Neuronal stem cell (in vitro differentiated cells): ENCODE data around the gene CLEC2L.
"Not testable (repeated sequence)": the region's sequence is repeated elsewhere in the genome, so short reads cannot be mapped to it uniquely, and the experiment has no call there.

Experiments used
- DNase-seq: peaks from one replicate; pipeline ENCODE4 v3.0.0-alpha.2; 2013; ENCODE audit warnings: low spot score
- H2AFZ ChIP-seq: one replicate; pipeline ENCODE4 v1.6.1; 2013; ENCODE audit warnings: mild to moderate bottlenecking, low read length, inconsistent platforms
- H2AK5ac ChIP-seq: 2 replicates; pipeline ENCODE4 v1.6.1; 2013; ENCODE audit warnings: low read depth, mild to moderate bottlenecking, inconsistent platforms, low read length, moderate library complexity, mixed read lengths
- H2BK120ac ChIP-seq: 2 replicates; pipeline ENCODE4 v1.6.1; 2013; ENCODE audit warnings: low read depth, mild to moderate bottlenecking, inconsistent platforms, low read length, moderate library complexity, mixed read lengths
- H2BK12ac ChIP-seq: one replicate; pipeline ENCODE4 v1.6.1; 2013; ENCODE audit warnings: low read length, inconsistent platforms
- H2BK15ac ChIP-seq: 2 replicates; pipeline ENCODE4 v1.6.1; 2013; ENCODE audit warnings: mild to moderate bottlenecking, low read length, inconsistent platforms, mixed read lengths
- H2BK5ac ChIP-seq: one replicate; pipeline ENCODE4 v1.6.1; 2013; ENCODE audit warnings: inconsistent platforms, mild to moderate bottlenecking, low read length, moderate library complexity
- H3K14ac ChIP-seq: one replicate; pipeline ENCODE4 v1.6.1; 2013; ENCODE audit warnings: low read length, inconsistent platforms
- H3K18ac ChIP-seq: 2 replicates; pipeline ENCODE4 v1.6.1; 2013; ENCODE audit warnings: low read length, inconsistent platforms
- H3K23ac ChIP-seq: 2 replicates; pipeline ENCODE4 v1.6.1; 2013; ENCODE audit warnings: low read depth, mild to moderate bottlenecking, mixed read lengths, low read length, inconsistent platforms; ENCODE audit not compliant: poor library complexity
- H3K27ac ChIP-seq: replicated peaks from 3 replicates; pipeline ENCODE4 v1.5.1; 2013; ENCODE audit warnings: low read length, inconsistent platforms
- H3K27me3 ChIP-seq, 3 experiments: 2 replicates each; pipeline ENCODE4 v1.6.1; 2013; ENCODE audit warnings: low read length in 3 of 3, mild to moderate bottlenecking in 2 of 3, inconsistent platforms in 1 of 3, low read depth in 1 of 3, mixed read lengths in 1 of 3, moderate library complexity in 1 of 3; ENCODE audit not compliant: control insufficient read depth in 3 of 3, insufficient read depth in 3 of 3
- H3K36me3 ChIP-seq, 2 donors: replicated peaks in 1 of 2; 2 replicates each; pipeline ENCODE4 v1.6.1; 2013; ENCODE audit warnings: low read length in 2 of 2; ENCODE audit not compliant: control insufficient read depth in 2 of 2, insufficient read depth in 2 of 2
- H3K4ac ChIP-seq: 2 replicates; pipeline ENCODE4 v1.6.1; 2013; ENCODE audit warnings: inconsistent platforms, mild to moderate bottlenecking, low read length, moderate library complexity
- H3K4me1 ChIP-seq, 2 donors: 1 replicate in 1 of 2; 2 replicates in 1 of 2; pipeline ENCODE4 v1.6.1; 2013; ENCODE audit warnings: low read length in 2 of 2, low read depth in 1 of 2; ENCODE audit not compliant: control insufficient read depth in 2 of 2, insufficient read depth in 1 of 2
- H3K4me2 ChIP-seq: one replicate; pipeline ENCODE4 v1.6.1; 2013; ENCODE audit warnings: mild to moderate bottlenecking, low read length, inconsistent platforms; ENCODE audit not compliant: insufficient read depth, poor library complexity, severe bottlenecking
- H3K4me3 ChIP-seq, 2 donors: 2 replicates each; pipeline ENCODE4 v1.5.1; 2013; ENCODE audit warnings: low read length in 2 of 2, mild to moderate bottlenecking in 2 of 2, inconsistent platforms in 1 of 2, moderate library complexity in 1 of 2
- H3K79me1 ChIP-seq: one replicate; pipeline ENCODE4 v1.6.1; 2013; ENCODE audit warnings: low read depth, mild to moderate bottlenecking, inconsistent platforms, low read length, moderate library complexity
- H3K9ac ChIP-seq: one replicate; pipeline ENCODE4 v1.6.1; 2013; ENCODE audit warnings: mild to moderate bottlenecking, low read depth, low read length, inconsistent platforms; ENCODE audit not compliant: poor library complexity
- H3K9me3 ChIP-seq, 2 donors: replicated peaks in 1 of 2; 2 replicates each; pipeline versions ENCODE3 to v1.6.1; 2013; ENCODE audit warnings: low read length in 2 of 2, mild to moderate bottlenecking in 2 of 2, inconsistent platforms in 1 of 2, low read depth in 1 of 2, mixed read lengths in 1 of 2, moderate library complexity in 1 of 2; ENCODE audit not compliant: control insufficient read depth in 2 of 2, insufficient read depth in 1 of 2
- H4K8ac ChIP-seq: one replicate; pipeline ENCODE4 v1.6.1; 2013; ENCODE audit warnings: low read depth, mild to moderate bottlenecking, inconsistent platforms, low read length, moderate library complexity
- H4K91ac ChIP-seq: one replicate; pipeline ENCODE4 v1.6.1; 2013; ENCODE audit warnings: low read length, low read depth, mild to moderate bottlenecking, inconsistent platforms; ENCODE audit not compliant: poor library complexity
- WGBS, 2 donors: extraction: QIAGEN DNeasy Blood & Tissue Kit; methylation state at CpG; one replicate each; pipeline ENCODE4 v1.1.7; 2013; ENCODE audit warnings: missing lambda C conversion rate in 2 of 2, mixed read lengths in 1 of 2; ENCODE audit not compliant: insufficient read length in 2 of 2, insufficient replicate concordance in 1 of 2; ENCODE audit errors: extremely low coverage in 2 of 2; 5-methylcytosine and 5-hydroxymethylcytosine counted together

Gene CLEC2L

GRCh38 chr7:139553991-139554700 lies 30.7 kb downstream of the CLEC2L start:
- not testable (repeated sequence) for H3K4me2 ChIP-seq, H3K4ac ChIP-seq, H3K36me3 ChIP-seq, H2BK5ac ChIP-seq, H3K23ac ChIP-seq, H3K79me1 ChIP-seq, H2BK15ac ChIP-seq, H4K91ac ChIP-seq, H2AK5ac ChIP-seq, H2AFZ ChIP-seq, H3K14ac ChIP-seq, H3K9me3 ChIP-seq, H3K27ac ChIP-seq, H3K18ac ChIP-seq, DNase-seq, H2BK12ac ChIP-seq, H3K4me1 ChIP-seq, H3K27me3 ChIP-seq, H2BK120ac ChIP-seq, H3K9ac ChIP-seq, H3K4me3 ChIP-seq, H4K8ac ChIP-seq
- WGBS, 2 donors, result no CpG with 5 or more reads among the region's 8 CpGs

DNA sequence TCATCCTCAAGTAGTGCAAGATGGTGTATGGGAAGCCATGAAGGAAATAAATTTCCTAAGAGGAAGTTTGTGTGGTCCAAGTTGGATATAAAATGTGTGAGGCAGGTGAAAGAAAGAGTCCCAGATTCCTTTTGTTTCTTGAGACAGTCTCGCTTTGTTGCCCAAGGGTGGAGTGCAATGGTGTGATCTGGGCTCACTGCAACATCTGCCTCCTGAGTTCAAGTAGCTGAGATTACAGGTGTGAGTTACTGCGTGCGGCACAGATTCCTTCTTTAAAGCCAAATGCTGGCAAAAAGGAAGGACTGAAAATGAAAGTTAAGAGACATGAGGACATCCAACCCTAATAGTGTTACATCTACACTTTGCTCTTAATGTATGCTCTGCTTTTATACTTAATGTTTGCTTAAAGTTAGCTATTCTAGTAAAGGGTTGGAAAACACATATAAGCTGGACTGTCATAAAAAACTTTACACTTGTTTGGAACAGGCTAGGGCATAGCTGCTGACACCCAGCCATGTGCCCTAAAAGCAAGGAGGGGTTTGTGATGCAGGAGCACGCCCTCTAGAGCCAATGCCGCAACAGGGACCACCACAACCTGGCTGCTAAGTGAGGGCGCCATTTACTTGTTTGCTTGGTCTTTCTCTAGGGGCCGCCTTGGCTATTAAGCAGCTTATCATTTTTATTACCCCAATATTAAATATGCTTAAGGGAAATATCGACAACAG lies 34.5 kb downstream of the CLEC2L start:
- no peak overlapping the region for H2BK12ac ChIP-seq
- H3K4me2 ChIP-seq, result no peak overlapping the region
- H3K9me3 ChIP-seq, result no peaks in the 10 kb centered on the region
- no peak overlapping the region for H3K18ac ChIP-seq
- H2BK15ac ChIP-seq, result no peak overlapping the region
- no peaks in the 10 kb centered on the region for H3K79me1 ChIP-seq
- no peak overlapping the region for H2BK120ac ChIP-seq
- H2AK5ac ChIP-seq, result no peak overlapping the region
- no CpG with 5 or more reads among the region's 8 CpGs for WGBS, 2 donors
- no peak overlapping the region for H3K9ac ChIP-seq
- no peak overlapping the region for H3K4me3 ChIP-seq
- no peak overlapping the region for H3K14ac ChIP-seq
- peaks cover 2 to 4% of the 10 kb centered on the region in 2 donors for H3K36me3 ChIP-seq
- H2BK5ac ChIP-seq, result no peak overlapping the region
- H3K4ac ChIP-seq, result no peak overlapping the region
- peaks cover 0 to 1% of the 10 kb centered on the region in 2 donors for H3K4me1 ChIP-seq
- no peak overlapping the region for H3K27ac ChIP-seq
- H3K27me3 ChIP-seq, result no peaks in the 10 kb centered on the region
- no peak overlapping the region for H4K8ac ChIP-seq
- no peak overlapping the region for H3K23ac ChIP-seq
- H2AFZ ChIP-seq, result no peak overlapping the region
- H4K91ac ChIP-seq, result no peak overlapping the region
- no peak for DNase-seq

- Histone ChIP-seq H3K14ac (no peak overlapping the region), H3K27me3 (no peaks in the 10 kb centered on the region), H3K4me1 (peaks cover 0 to 4% of the 10 kb centered on the region in 2 donors), H3K4me3 (no peak overlapping the region), H3K4me2 (no peak overlapping the region), H3K18ac (no peak overlapping the region), H3K27ac (no peak overlapping the region), H3K9me3 (no peaks in the 10 kb centered on the region), H2BK15ac (no peak overlapping the region), H3K4ac (no peak overlapping the region), H4K91ac (no peak overlapping the region), H3K9ac (no peak overlapping the region), H2BK120ac (no peak overlapping the region), H3K23ac (no peak overlapping the region), H2BK12ac (no peak overlapping the region), H2BK5ac (no peak overlapping the region), H3K36me3 (peaks cover 2 to 9% of the 10 kb centered on the region in 2 donors), H2AFZ (no peak overlapping the region), H3K79me1 (no peaks in the 10 kb centered on the region), H4K8ac (no peak overlapping the region), H2AK5ac (no peak overlapping the region)
- DNase-seq, result no peak
- WGBS, 2 donors, result no CpG with 5 or more reads among the region's 18 CpGs
Observed at GRCh38 chr7:139559364-139560105, 36.0 kb downstream of the CLEC2L start.

DNA sequence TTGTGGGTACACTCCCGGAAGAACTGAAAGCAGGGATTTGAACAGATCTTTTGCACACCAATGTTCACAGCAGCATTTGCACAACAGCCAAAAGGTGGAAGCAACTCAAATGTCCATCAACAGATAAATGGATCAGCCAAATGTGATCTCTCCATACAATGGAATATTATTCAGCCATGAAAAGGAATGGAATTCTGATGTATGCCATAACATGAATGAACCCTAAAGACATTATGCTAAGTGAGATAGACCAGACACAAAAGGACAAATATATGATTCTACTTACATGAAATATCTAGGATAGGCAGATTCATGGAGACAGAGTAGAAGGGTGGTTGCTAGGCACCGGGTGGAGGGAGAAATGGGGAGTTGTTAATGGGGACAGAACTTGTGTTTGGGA lies 36.7 kb downstream of the CLEC2L start:
- Histone ChIP-seq H3K79me1 (no peaks in the 10 kb centered on the region), H3K4me2 (no peak overlapping the region), H3K27ac (no peak overlapping the region), H3K9me3 (no peaks in the 10 kb centered on the region), H3K14ac (no peak overlapping the region), H3K4ac (no peak overlapping the region), H3K9ac (no peak overlapping the region), H3K36me3 (peaks cover 2 to 10% of the 10 kb centered on the region in 2 donors), H3K27me3 (no peaks in the 10 kb centered on the region), H2AK5ac (no peak overlapping the region), H3K4me1 (peaks cover 0 to 4% of the 10 kb centered on the region in 2 donors), H2BK5ac (no peak overlapping the region), H4K8ac (no peak overlapping the region), H2BK120ac (no peak overlapping the region), H4K91ac (no peak overlapping the region), H3K23ac (no peak overlapping the region), H2AFZ (no peak overlapping the region), H2BK15ac (no peak overlapping the region), H2BK12ac (no peak overlapping the region), H3K4me3 (no peak overlapping the region), H3K18ac (no peak overlapping the region)
- no CpG with 5 or more reads among the region's 2 CpGs for WGBS, 2 donors
- DNase-seq, result no peak
